Measurements from ENCODE around the gene SCNN1A. TPM values are rescaled to one million over a fixed set of nuclear protein-coding genes. Genes with fewer than 3 reads are reported as not detected.

Gene SCNN1A
- total and polyA plus RNA-seq, 2 of the 13 experiments (the other 11 are each of a cell fraction or from before 2014, with no cell fraction given): 1.5 to 14.6 TPM

DNA sequence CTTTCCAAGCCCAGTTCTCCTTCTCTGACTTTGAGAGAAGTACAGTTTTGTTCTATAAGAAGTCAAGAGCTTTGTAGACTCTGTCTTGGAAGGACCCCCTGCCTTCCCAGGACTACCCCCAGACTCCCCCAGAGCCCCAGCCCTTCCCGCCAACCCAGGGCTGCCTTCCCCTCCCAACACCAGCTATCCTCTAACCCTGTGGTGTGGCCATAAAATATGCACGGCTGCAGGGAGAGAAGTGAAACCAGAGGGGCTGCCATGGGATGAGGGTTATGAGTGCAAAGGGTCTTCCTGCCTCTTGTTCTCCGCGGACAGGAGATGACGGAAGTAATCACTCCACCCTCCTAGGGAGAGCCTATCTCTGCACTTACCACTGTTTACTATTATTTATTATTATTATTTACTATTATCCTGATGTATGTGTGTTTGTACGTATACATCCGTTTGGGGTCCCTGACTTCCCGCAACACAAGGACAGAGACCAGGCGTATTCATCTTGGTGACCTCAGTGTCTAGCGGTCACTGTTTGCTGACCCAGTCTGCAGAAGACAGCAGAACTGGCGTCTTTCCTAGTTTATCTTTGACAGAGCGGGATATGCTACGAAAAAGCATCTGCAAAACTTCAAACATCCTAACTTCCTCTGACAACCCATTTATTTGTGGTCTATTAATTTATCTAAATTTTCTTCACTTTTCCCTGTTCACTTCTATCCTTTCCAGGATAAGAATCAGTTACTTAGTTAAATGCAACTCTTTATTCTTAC lies 3.5 kb upstream of the SCNN1A start:
- Histone ChIP-seq H3K27ac (ENCODE audit: extremely low read length, insufficient read depth, low read length) (no peak overlapping the region), H4K20me1 (ENCODE audit: insufficient read depth, low read length) (no peaks in the 10 kb centered on the region), H2AFZ (ENCODE audit: low read length) (no peak overlapping the region), H3K4me3 (replicated peaks in 1 of 3; ENCODE audit: insufficient read depth in 1 of 3, low read depth in 2 of 3, low read length in 3 of 3) (no peak overlapping the region), H3K9me3 (ENCODE audit: low read length) (no peaks in the 10 kb centered on the region), H3K4me2 (ENCODE audit: low read depth, low read length) (no peak overlapping the region), H3K36me3 (replicated peaks in 1 of 2; ENCODE audit: control insufficient read depth in 1 of 2, insufficient read depth in 2 of 2, low read length in 2 of 2) (no peaks in the 10 kb centered on the region), H3K9ac (ENCODE audit: insufficient read depth, low read depth, low read length) (no peak overlapping the region), H3K79me2 (ENCODE audit: insufficient read depth, low read length) (peaks cover 9% of the 10 kb centered on the region), H3K27me3 (ENCODE audit: control insufficient read depth in 1 of 2, insufficient read depth in 2 of 2, low read length in 2 of 2) (peaks cover 0 to 16% of the 10 kb centered on the region in 2 experiments; a peak in 3 of 5 replicates), H3K4me1 (ENCODE audit: insufficient read depth, low read length) (peaks cover 66% of the 10 kb centered on the region)
- ChIA-PET CTCF (ENCODE audit: low intra/inter-chr PET ratio, low total read pairs) (no interaction called here), POLR2A (interaction anchor here (1.2 to 7.2 kb wide), 3 partner anchors 6 to 52 kb away, joined by 4 to 136 read pairs (median 4); partner anchors contain the start of gene SCNN1A)
- 78% methylated on average over 13 of the region's 13 CpGs for WGBS (ENCODE audit: low lambda C conversion rate)
- in situ Hi-C loops (cut with HindIII; ENCODE audit: extremely low pct_ligation_motif_present, low pct_unique_long_range_greater_than_20kb) (no loop called here), intact Hi-C loops (cut with micrococcal nuclease; ENCODE audit: unreplicated experiment) (no loop called here)
- DNase-seq (ENCODE audit: low spot score) (no peak), FAIRE-seq (no peak), ATAC-seq (no peak)
- BruUV-seq (replicated peaks): no TSS peak
- TF ChIP-seq, protein P1, sequence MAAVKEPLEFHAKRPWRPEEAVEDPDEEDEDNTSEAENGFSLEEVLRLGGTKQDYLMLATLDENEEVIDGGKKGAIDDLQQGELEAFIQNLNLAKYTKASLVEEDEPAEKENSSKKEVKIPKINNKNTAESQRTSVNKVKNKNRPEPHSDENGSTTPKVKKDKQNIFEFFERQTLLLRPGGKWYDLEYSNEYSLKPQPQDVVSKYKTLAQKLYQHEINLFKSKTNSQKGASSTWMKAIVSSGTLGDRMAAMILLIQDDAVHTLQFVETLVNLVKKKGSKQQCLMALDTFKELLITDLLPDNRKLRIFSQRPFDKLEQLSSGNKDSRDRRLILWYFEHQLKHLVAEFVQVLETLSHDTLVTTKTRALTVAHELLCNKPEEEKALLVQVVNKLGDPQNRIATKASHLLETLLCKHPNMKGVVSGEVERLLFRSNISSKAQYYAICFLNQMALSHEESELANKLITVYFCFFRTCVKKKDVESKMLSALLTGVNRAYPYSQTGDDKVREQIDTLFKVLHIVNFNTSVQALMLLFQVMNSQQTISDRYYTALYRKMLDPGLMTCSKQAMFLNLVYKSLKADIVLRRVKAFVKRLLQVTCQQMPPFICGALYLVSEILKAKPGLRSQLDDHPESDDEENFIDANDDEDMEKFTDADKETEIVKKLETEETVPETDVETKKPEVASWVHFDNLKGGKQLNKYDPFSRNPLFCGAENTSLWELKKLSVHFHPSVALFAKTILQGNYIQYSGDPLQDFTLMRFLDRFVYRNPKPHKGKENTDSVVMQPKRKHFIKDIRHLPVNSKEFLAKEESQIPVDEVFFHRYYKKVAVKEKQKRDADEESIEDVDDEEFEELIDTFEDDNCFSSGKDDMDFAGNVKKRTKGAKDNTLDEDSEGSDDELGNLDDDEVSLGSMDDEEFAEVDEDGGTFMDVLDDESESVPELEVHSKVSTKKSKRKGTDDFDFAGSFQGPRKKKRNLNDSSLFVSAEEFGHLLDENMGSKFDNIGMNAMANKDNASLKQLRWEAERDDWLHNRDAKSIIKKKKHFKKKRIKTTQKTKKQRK (IDR thresholded peaks at IDR 0.05; ENCODE audit: low read length): no peak
- no peak for TF ChIP-seq ZZZ3 (CRISPR knock-in tag; IDR thresholded peaks at IDR 0.05; ENCODE audit: borderline replicate concordance)
- no peak for TF ChIP-seq RELA (CRISPR knock-in tag; IDR thresholded peaks at IDR 0.05)
- no peak for TF ChIP-seq ZNF597 (CRISPR knock-in tag; IDR thresholded peaks at IDR 0.05)
- no peak for TF ChIP-seq FOXO4 (CRISPR knock-in tag; conservative IDR thresholded peaks at IDR 0.05)
- no peak for TF ChIP-seq AHR (CRISPR knock-in tag; IDR thresholded peaks at IDR 0.05)
- TF ChIP-seq ZNF138 (CRISPR knock-in tag; IDR thresholded peaks at IDR 0.05; ENCODE audit: low read depth): no peak
- TF ChIP-seq, protein P2, sequence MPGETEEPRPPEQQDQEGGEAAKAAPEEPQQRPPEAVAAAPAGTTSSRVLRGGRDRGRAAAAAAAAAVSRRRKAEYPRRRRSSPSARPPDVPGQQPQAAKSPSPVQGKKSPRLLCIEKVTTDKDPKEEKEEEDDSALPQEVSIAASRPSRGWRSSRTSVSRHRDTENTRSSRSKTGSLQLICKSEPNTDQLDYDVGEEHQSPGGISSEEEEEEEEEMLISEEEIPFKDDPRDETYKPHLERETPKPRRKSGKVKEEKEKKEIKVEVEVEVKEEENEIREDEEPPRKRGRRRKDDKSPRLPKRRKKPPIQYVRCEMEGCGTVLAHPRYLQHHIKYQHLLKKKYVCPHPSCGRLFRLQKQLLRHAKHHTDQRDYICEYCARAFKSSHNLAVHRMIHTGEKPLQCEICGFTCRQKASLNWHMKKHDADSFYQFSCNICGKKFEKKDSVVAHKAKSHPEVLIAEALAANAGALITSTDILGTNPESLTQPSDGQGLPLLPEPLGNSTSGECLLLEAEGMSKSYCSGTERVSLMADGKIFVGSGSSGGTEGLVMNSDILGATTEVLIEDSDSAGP (CRISPR knock-in tag; IDR thresholded peaks at IDR 0.05; ENCODE audit: borderline replicate concordance): no peak
- TF ChIP-seq TCF12 (IDR thresholded peaks at IDR 0.05): no peak
- TF ChIP-seq TCF12 (CRISPR knock-in tag; IDR thresholded peaks at IDR 0.05): no peak
- no peak for TF ChIP-seq HINFP (CRISPR knock-in tag; IDR thresholded peaks at IDR 0.05; ENCODE audit: low read depth)
- TF ChIP-seq RAD51 (IDR thresholded peaks at IDR 0.05; ENCODE audit: borderline replicate concordance): no peak
- no peak for TF ChIP-seq PHF20 (CRISPR knock-in tag; IDR thresholded peaks at IDR 0.05)
- no peak for TF ChIP-seq PCBP2 (optimal IDR thresholded peaks at IDR 0.05; ENCODE audit: low read depth, low read length, poor library complexity, severe bottlenecking)
- no peak for TF ChIP-seq ZNF121 (CRISPR knock-in tag; IDR thresholded peaks at IDR 0.05)

Data from HepG2 (cell line).